ENCODE data around the gene MAP4K4. TPM values are rescaled to one million over a fixed set of nuclear protein-coding genes. Genes with fewer than 3 reads are reported as not detected.

The MAP4K4 gene
- total and polyA plus RNA-seq, 2 of the 4 experiments (the other 2 are of a cell fraction): 89.4 to 124 TPM

DNA sequence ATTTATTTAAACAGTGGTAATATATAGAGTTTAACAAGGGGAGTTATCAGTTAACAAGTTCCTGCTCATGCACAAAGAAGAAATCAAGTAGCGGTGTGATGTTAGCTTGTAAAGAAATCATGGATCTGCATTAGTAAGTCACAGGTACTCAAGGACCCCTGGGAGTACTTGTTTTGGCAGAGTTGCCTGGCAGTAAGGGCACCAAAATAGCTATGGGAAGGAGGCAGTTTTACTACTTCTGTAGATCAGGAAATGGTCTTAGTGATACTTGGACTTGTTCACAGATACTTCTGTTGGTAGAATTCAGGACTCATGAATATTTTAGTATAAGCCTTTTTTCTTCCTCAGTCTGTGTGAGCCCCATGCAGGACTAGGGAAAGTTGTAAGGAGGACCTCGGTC is 186.9 kb downstream of the MAP4K4 start:
- Histone ChIP-seq H4K5ac (ENCODE audit: low read depth, low read length) (no peak overlapping the region), H3K27ac (ENCODE audit: insufficient read depth, low read length) (no peak overlapping the region), H3K4ac (ENCODE audit: low read depth, low read length) (no peak overlapping the region), H3K18ac (ENCODE audit: low read depth, low read length) (no peak overlapping the region), H2AK5ac (ENCODE audit: low read depth, low read length) (no peak overlapping the region), H3K23ac (ENCODE audit: low read depth, low read length) (no peak overlapping the region), H4K8ac (ENCODE audit: low read depth in 2 of 2, low read length in 2 of 2) (no peak overlapping the region), H2BK15ac (ENCODE audit: low read depth, low read length) (no peak overlapping the region), H3K9me3 (ENCODE audit: control insufficient read depth, insufficient read depth, low read length) (no peaks in the 10 kb centered on the region), H2BK5ac (ENCODE audit: low read depth, low read length, poor library complexity, severe bottlenecking) (no peak overlapping the region), H3K4me2 (ENCODE audit: low read depth, low read length) (no peak overlapping the region), H3K14ac (replicated peaks; ENCODE audit: low read depth, low read length) (no peak overlapping the region), H3K9me1 (ENCODE audit: insufficient read depth, low read length) (0 out of 2 replicates have a peak, but pooled peaks cover 3% of the 10 kb centered on the region), H4K20me1 (ENCODE audit: insufficient read depth, low read length) (no peaks in the 10 kb centered on the region), H4K91ac (ENCODE audit: insufficient read depth, low read depth, low read length) (no peak overlapping the region), H2AFZ (replicated peaks; ENCODE audit: low read length, poor library complexity) (no peak overlapping the region), H3K4me1 (ENCODE audit: control insufficient read depth, insufficient read depth, low read length) (0 out of 2 replicates have a peak, but pooled peaks cover 3% of the 10 kb centered on the region), H3K56ac (ENCODE audit: extremely low read depth, insufficient read depth, low read length) (no peak overlapping the region), H3K9ac (ENCODE audit: low read depth, low read length) (no peak overlapping the region), H3K4me3 (ENCODE audit: insufficient read depth, low read depth, low read length) (no peak overlapping the region), H2BK20ac (ENCODE audit: low read depth, low read length) (no peak overlapping the region), H3K36me3 (ENCODE audit: control insufficient read depth, insufficient read depth, low read length) (peaks cover 23% of the 10 kb centered on the region), H3K79me1 (ENCODE audit: low read depth in 1 of 2, low read length in 2 of 2) (peaks cover 23 to 49% of the 10 kb centered on the region in 2 experiments), H3K27me3 (ENCODE audit: control insufficient read depth, insufficient read depth, low read length) (no peaks in the 10 kb centered on the region), H2BK120ac (ENCODE audit: low read depth, low read length) (no peak overlapping the region), H2AK9ac (replicated peaks; ENCODE audit: low read depth, low read length, poor library complexity) (no peak overlapping the region)
- BruUV-seq (replicated peaks): no TSS peak
- no peak for TF ChIP-seq CEBPB (IDR thresholded peaks at IDR 0.05; ENCODE audit: low read depth, low read length)
- TF ChIP-seq BHLHE40 (IDR thresholded peaks at IDR 0.05; ENCODE audit: low read depth, low read length): no peak
- no peak for TF ChIP-seq CHD1 (IDR thresholded peaks at IDR 0.05; ENCODE audit: low read depth, low read length)
- TF ChIP-seq, protein P1, sequence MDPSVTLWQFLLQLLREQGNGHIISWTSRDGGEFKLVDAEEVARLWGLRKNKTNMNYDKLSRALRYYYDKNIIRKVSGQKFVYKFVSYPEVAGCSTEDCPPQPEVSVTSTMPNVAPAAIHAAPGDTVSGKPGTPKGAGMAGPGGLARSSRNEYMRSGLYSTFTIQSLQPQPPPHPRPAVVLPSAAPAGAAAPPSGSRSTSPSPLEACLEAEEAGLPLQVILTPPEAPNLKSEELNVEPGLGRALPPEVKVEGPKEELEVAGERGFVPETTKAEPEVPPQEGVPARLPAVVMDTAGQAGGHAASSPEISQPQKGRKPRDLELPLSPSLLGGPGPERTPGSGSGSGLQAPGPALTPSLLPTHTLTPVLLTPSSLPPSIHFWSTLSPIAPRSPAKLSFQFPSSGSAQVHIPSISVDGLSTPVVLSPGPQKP (IDR thresholded peaks at IDR 0.05; ENCODE audit: borderline replicate concordance, low read depth, low read length): no peak
- no peak for TF ChIP-seq MAZ (IDR thresholded peaks at IDR 0.05; ENCODE audit: borderline replicate concordance, low read depth, low read length)
- no peak for TF ChIP-seq POLR2A (IDR thresholded peaks at IDR 0.05; ENCODE audit: low read depth, low read length)
- TF ChIP-seq, protein P2, sequence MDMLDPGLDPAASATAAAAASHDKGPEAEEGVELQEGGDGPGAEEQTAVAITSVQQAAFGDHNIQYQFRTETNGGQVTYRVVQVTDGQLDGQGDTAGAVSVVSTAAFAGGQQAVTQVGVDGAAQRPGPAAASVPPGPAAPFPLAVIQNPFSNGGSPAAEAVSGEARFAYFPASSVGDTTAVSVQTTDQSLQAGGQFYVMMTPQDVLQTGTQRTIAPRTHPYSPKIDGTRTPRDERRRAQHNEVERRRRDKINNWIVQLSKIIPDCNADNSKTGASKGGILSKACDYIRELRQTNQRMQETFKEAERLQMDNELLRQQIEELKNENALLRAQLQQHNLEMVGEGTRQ (IDR thresholded peaks at IDR 0.05; ENCODE audit: low read depth, low read length): no peak
- no peak for TF ChIP-seq RFX5 (IDR thresholded peaks at IDR 0.05; ENCODE audit: low read depth, low read length)
- TF ChIP-seq RCOR1 (IDR thresholded peaks at IDR 0.05; ENCODE audit: insufficient replicate concordance, low read length): no peak
- TF ChIP-seq MAFK (IDR thresholded peaks at IDR 0.05; ENCODE audit: low read depth, low read length): no peak
- no peak for TF ChIP-seq NFE2L2 (IDR thresholded peaks at IDR 0.05; ENCODE audit: low read depth, low read length)
- TF ChIP-seq, protein P3, sequence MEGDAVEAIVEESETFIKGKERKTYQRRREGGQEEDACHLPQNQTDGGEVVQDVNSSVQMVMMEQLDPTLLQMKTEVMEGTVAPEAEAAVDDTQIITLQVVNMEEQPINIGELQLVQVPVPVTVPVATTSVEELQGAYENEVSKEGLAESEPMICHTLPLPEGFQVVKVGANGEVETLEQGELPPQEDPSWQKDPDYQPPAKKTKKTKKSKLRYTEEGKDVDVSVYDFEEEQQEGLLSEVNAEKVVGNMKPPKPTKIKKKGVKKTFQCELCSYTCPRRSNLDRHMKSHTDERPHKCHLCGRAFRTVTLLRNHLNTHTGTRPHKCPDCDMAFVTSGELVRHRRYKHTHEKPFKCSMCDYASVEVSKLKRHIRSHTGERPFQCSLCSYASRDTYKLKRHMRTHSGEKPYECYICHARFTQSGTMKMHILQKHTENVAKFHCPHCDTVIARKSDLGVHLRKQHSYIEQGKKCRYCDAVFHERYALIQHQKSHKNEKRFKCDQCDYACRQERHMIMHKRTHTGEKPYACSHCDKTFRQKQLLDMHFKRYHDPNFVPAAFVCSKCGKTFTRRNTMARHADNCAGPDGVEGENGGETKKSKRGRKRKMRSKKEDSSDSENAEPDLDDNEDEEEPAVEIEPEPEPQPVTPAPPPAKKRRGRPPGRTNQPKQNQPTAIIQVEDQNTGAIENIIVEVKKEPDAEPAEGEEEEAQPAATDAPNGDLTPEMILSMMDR (conservative IDR thresholded peaks at IDR 0.05; ENCODE audit: low read depth, low read length): no peak
- no peak for TF ChIP-seq FOS (IDR thresholded peaks at IDR 0.05; ENCODE audit: low read depth, low read length)
- no peak for TF ChIP-seq SMC3 (IDR thresholded peaks at IDR 0.05; ENCODE audit: low read depth, low read length)
- no peak for TF ChIP-seq MXI1 (IDR thresholded peaks at IDR 0.05; ENCODE audit: borderline replicate concordance, low read depth, low read length)
- TF ChIP-seq RAD21 (IDR thresholded peaks at IDR 0.05; ENCODE audit: low read length): no peak
- ATAC-seq (ENCODE audit: low read depth): no peak
- intact Hi-C loops (cut with micrococcal nuclease): loop anchor here (2.0 to 10.0 kb wide), 5 partner anchors 100 to 558 kb away; partner anchors contain the start of gene IL18R1
- DNase-seq: no peak
- in situ Hi-C loops (cut with MboI; ENCODE audit: low sequenced_read_pairs): loop anchor here (10.0 kb wide), 3 partner anchors 290 to 560 kb away; no protein-coding TSS in a partner anchor
- WGBS, 2 experiments (ENCODE audit: extremely low coverage in 2 of 2, insufficient read length in 1 of 2): 75% methylated on average over 2 of the region's 2 CpGs; no CpG with 5 or more reads in 1 of the 2 experiments
- dilution Hi-C loops (cut with HindIII; ENCODE audit: low sequenced_read_pairs, unreplicated experiment): no loop called here
- ChIA-PET CTCF (interaction anchor here (1.0 to 2.1 kb wide), 8 partner anchors 9 to 572 kb away, joined by 3 to 10 read pairs (median 6); no protein-coding TSS in a partner anchor), POLR2A (ENCODE audit: unreplicated experiment) (no interaction called here)
